ENCODE results near the gene CASKIN2.

CASKIN2 gene

GRCh38 chr17:75506888-75507287 is 8.4 kb downstream of the CASKIN2 start:
- DNase-seq (ENCODE audit: low read depth): no peak

DNA sequence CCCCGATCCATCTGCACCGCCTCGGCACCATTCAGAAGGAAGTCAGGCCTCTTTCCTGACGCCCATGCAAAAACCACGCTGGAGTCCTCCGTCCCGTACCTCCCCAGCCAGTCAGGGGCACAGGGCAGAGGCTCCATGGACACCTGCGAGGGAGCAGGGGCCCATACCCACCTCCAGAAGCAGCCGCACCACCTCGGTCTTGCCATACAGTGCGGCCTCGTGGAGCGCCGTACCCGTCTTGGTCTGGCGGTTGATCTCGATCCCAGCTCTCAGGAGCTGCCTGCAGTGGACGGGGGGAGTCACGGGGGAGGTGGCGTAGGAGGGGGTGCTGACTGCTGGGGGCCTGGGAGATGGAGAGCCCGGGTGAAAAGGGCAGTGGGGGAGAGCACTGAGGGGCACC is 9.2 kb downstream of the CASKIN2 start:
- DNase-seq (ENCODE audit: low read depth): no peak

- no peak for DNase-seq (ENCODE audit: low read depth)
These were observed 9.7 kb downstream of the CASKIN2 start for GRCh38 chr17:75505640-75506039.

GRCh38 chr17:75505152-75505409 is 10.3 kb downstream of the CASKIN2 start:
- DNase-seq (ENCODE audit: low read depth): no peak

DNA sequence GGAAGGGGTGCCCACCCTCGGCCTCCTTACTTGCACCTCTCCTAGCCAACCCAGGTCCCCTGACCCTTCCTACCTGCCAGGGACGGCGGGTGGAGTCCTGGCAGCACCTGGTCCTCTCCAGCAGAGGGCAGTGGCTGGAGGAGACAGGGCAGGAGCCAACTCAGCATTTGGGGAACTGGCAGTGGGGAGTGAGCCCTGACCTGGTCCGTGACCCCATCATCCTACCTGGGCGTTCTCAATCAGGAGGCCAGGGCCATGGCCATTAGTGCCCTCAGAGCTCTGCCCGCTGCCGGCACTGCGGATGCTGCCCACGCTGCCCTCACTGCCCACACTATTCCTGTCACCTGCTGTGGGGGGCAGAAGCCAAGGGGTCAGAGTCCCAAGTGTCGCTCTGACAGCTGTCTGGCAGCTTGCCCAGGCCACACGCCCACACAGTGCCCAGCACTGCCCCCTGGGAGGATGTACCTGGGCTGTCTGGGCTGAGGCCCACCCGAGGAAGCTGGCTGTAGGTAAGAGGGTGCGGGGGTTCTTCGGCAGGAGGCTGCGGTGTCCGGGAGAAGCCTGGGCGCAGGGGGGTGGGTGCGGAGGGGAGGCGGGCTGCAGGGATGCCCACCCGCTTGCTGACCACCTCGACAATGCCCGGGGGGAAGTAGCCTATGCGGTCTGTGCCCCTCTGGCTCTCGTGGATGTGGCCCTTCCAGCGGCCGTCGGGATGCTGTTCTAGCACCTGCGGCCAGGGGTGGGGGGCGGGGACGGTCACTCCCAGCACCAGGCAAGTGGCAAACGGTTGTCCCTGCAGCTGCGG is 10.8 kb downstream of the CASKIN2 start:
- DNase-seq (ENCODE audit: low read depth): peak; percentile 25

GRCh38 chr17:75503976-75504346 is 11.4 kb downstream of the CASKIN2 start:
- DNase-seq (ENCODE audit: low read depth): no peak

DNA sequence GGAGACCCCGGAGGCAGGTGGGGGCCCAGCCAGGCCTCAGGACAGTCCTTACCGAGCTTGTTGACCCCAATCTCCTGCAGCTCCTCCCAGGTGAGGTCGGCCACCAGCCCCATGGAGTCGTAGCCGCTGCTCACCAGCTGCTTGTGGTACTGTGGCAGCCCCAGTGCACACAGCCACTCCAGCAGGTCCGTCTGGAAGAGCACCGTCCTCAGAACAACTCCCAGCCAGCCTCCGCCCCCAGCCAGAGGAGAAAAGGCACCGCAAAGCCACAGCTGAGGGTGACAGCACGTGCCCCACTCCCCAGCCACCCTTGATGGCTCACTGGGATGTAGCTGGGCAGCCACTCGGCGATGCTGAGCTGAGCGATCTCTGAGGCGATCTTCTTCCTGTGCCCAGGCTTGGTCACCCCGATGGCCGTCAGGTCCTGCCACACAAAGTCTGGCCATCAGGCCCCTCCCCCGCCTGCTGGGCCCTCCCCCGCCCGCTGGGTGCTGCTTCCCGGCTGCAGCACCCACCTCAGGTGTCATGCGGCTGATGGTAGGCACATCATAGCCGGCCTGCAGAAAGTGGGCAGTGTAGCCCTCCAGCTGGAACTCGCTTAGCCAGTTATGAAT is 11.9 kb downstream of the CASKIN2 start:
- no peak for DNase-seq (ENCODE audit: low read depth)

DNA sequence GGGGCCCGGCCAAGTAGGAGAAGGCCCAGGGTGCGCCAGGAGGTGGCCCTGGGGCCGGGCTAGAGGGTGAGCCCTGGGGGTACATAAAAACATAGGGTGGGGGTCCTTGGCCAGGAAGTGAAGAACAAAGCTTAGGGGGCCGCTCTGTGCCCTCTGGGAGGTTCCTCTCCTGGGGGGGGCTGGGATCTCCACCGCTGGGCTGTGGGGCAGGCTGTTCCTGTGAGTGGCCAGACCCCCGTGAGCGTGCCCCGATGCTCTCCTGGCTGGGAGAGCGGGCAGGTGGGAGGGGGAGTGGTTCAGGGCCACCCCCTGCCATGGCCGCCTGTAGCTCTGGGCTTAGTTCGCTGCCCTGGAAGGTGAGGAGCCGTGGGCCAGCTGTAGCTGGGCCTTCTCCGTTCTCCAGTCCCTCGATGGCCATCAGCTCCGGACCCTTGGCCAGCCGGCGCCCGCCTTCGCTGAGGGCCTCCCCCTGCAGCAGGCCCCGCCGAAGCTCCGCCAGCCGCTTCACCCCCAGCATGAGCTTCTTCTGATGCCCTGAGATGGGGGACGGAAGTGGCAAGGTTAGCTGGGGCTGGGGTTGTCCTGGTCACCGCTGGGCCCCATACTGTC is 12.5 kb downstream of the CASKIN2 start:
- DNase-seq (ENCODE audit: low read depth): no peak

DNA sequence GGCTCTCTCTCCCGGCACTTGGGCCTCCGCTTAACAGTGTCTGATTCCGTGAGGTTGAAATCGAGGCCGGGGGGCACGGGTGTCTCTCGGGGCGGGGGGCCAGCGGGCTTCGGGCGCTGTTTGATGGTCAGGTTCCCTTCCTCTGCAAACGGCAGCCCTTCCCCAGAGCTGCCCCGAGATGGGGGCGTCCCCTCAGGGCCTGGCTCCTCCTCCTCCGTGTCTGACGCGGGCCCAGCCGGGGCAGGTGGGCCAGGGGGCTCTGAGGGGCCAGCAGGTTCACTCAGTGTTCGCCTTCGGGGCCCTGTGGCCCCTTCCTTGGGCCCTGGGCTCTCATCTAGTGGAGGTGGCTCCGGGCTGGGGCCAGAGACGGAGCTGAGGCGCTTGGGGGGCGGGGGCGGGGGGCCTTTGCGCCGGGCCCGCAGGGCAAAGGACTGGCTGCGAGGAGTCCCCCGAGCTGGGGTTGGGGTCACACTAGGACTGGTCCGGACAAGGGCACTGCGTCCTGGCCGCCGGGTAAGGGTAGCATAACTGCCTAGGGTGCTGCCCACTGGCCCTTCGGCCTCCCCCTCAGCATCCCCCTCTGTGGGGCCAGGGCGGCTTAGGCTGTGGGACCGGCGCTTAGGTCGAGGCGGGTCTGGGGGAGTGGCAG is 13.1 kb downstream of the CASKIN2 start:
- DNase-seq (ENCODE audit: low read depth): no peak

DNA sequence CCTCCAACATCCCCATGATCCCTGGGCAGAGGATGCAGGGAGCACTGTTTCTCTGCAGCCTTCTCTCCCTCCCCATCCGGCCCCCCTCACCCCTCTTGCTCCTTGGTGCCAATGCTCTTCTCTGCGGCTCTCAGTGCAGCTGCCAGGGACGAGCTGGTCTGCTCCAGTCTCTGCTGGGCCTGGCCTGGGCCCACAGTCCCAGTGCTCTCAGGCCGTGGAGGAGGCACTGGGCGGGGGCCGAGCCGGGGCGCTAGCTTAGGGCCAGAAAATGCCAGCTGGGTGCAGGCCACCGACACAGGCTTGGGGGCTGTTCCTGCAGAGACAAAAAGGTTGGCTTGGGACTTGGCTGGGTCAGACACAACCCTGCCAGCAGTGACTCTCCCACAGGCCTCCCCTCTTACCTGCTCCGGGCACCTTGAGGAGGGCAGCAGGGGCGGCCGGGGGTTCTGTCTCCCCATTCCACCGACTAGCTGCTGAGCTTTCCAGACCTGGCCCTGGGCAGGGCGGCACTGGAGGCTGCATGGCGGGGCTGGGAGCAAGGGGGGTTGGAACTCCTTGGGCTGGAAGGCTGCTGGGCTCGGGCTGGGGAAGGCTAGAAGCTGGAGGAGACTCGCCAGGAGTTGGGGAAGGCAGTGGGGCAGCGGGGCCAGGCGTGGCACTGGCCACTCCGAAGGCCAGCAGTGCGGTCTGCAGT is 13.8 kb downstream of the CASKIN2 start:
- DNase-seq (ENCODE audit: low read depth): no peak

DNA sequence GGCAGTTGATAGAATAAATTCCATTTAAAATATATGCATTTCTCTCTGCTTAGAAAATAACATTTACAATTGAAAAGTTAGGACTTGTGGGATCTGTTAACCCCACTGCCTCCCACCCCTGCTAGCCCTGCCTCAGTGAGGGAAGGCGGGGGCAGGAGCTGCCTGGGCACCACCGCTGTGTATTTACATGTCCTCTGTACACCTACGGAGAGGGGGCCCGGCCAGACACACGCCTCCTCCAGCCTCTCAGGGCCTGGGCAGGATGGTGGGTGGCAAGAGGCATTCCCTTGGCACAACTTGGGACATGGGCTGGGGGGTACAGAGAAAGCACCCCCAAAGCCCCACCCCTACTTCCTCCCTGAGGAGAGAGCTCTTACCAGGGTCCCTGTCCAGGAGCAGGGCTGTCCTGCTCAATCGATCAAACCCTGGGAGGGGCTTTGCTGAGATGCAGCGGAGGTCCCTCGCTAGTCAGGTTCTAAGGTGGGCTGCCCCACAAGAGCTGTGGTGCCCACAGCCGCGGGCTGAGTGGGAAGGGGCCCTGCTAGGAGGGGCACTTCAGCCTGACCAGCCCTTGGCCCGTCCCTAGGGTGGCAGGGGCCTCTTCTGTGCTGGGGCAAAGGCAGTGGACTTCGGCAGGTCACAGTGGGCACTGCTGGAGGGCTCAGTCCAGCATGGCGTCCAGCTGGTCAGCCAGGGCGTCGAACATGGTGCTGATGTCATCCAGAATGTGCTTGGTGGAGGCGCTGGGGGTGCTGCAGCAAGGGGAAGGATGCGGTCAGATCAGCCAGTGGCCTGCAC is 14.7 kb downstream of the CASKIN2 start:
- DNase-seq (ENCODE audit: low read depth): no peak

GRCh38 chr17:75499313-75500022 is 15.9 kb downstream of the CASKIN2 start:
- DNase-seq (ENCODE audit: low read depth): no peak

DNA sequence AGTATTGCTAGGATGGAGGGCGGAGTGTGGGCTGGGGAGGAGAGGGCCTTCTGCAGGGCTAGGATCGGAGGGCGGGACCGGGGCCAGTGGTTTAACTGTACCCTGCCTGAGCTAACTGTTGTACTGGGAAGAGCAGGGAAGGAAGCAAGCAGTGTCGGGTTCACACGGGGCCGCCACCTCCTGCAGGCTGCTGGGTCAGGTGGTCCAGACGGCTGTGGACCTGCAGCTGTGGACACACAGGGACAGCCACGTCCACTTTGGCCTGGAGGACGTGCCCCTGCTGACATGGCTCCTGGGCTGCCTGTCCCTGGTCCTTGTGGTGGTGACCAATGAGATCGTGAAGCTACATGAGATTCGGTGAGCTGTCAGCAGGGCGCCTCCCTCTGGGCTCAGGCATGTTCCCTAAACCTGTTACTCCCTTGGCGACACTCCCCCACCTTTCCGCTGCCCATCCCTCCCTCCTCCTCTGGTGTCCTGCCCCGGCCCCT is 16.6 kb downstream of the CASKIN2 start:
- no peak for DNase-seq (ENCODE audit: low read depth)

GRCh38 chr17:75498039-75498725 is 17.2 kb downstream of the CASKIN2 start:
- DNase-seq (ENCODE audit: low read depth): no peak

- DNase-seq (ENCODE audit: low read depth): no peak
These were observed 19.3 kb downstream of the CASKIN2 start for GRCh38 chr17:75496005-75496404.

GRCh38 chr17:75494326-75494877 is 20.9 kb downstream of the CASKIN2 start:
- no peak for DNase-seq (ENCODE audit: low read depth)

DNA sequence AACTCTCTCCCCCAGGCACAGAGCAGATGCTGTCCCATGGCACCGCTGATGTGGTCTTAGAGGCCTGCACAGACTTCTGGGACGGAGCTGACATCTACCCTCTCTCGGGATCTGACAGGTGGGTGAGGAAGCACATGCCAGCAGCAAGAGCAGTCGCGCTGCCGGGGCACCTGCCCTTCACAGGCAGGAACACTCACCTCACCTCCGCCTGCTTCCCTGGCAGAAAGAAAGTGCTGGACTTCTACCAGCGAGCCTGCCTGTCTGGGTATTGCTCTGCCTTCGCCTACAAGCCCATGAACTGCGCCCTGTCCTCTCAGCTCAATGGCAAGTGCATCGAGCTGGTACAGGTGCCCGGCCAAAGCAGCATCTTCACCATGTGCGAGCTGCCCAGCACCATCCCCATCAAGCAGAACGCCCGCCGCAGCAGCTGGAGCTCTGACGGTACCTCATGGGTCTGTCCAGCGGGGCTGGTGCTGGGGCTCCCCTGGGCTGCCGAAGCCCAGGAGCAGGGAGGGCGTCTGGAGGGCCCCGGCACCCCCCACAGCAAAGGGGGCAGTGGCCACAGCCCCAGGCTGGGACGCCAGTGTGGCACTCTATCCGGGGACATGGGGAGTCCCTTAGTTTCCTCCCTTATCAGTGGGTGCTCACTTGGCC is 21.7 kb downstream of the CASKIN2 start:
- DNase-seq (ENCODE audit: low read depth): no peak

GRCh38 chr17:75492555-75493168 is 22.7 kb downstream of the CASKIN2 start:
- DNase-seq (ENCODE audit: low read depth): no peak

DNA sequence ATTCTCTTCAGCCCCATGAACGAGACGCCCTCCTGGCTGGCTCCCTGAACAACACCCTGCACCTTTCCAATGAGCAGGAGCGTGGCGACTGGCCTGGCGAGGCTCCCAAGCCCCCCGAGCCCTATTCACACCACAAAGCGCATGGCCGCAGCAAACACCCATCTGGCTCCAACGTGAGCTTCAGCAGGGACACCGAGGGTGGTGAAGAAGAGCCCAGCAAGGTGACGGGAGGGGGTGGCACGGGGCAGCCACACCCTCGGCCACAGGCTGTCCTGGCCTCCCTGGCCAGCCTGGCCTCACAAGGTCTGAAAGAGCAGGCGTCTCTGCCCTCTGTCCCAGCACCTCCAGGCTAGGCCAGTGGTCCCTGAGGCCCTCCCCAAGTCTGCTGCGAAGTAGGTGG is 23.7 kb downstream of the CASKIN2 start:
- DNase-seq (ENCODE audit: low read depth): no peak
